ENCODE measurements around the gene TRIM58.

Gene TRIM58

GRCh38 chr1:247884797-247885413, 27.9 kb downstream of the TRIM58 start:
- DNase-seq (ENCODE audit: low spot score) = no peak

GRCh38 chr1:247895163-247895637, 38.2 kb downstream of the TRIM58 start, which contains the start of gene OR2W3:
Gene OR2W3, plus strand, starts transcription at chr1:247895587. Its CDS starts 0 bp downstream, at chr1:247895587.
- no peak for DNase-seq (ENCODE audit: low spot score)

- no peak for DNase-seq (ENCODE audit: low spot score)
Measured at GRCh38 chr1:247895976-247896375, 39.0 kb downstream of the TRIM58 start.

- no peak for DNase-seq (ENCODE audit: low spot score)
Measured at GRCh38 chr1:247904122-247904521, 47.1 kb downstream of the TRIM58 start.

- DNase-seq (ENCODE audit: low spot score) = no peak
Measured at GRCh38 chr1:247905181-247905580, 48.2 kb downstream of the TRIM58 start.

GRCh38 chr1:247905910-247906503, 49.0 kb downstream of the TRIM58 start:
- no peak for DNase-seq (ENCODE audit: low spot score)

GRCh38 chr1:247906504-247907047, 49.6 kb downstream of the TRIM58 start:
- DNase-seq (ENCODE audit: low spot score) = peak; percentile 87

- DNase-seq (ENCODE audit: low spot score) = no peak
Measured at GRCh38 chr1:247908766-247909165, 51.8 kb downstream of the TRIM58 start.

- no peak for DNase-seq (ENCODE audit: low spot score)
Measured at GRCh38 chr1:247913786-247914185, 56.8 kb downstream of the TRIM58 start.

GRCh38 chr1:247914941-247915662, 58.1 kb downstream of the TRIM58 start:
- DNase-seq (ENCODE audit: low spot score) = no peak

- no peak for DNase-seq (ENCODE audit: low spot score)
Measured at GRCh38 chr1:247919952-247920351, 63.0 kb downstream of the TRIM58 start, which contains the start of gene OR2T8. Gene OR2T8, plus strand, starts transcription at chr1:247920252. Its CDS starts 766 bp downstream, at chr1:247921018.

- DNase-seq (ENCODE audit: low spot score) = no peak
Measured at GRCh38 chr1:247923941-247924340, 67.0 kb downstream of the TRIM58 start.

GRCh38 chr1:247924868-247925267, 67.9 kb downstream of the TRIM58 start, which contains the start of gene OR2AJ1:
Gene OR2AJ1, plus strand, starts transcription at chr1:247924889. Its CDS starts 8,880 bp downstream, at chr1:247933769.
- no peak for DNase-seq (ENCODE audit: low spot score)
